ENCODE data around the gene ATP6V0B. TPM values are rescaled to one million over a fixed set of nuclear protein-coding genes. Genes with fewer than 3 reads are reported as not detected.

The ATP6V0B gene
- total and polyA plus RNA-seq, 2 of the 13 experiments (the other 11 are each of a cell fraction or from before 2014, with no cell fraction given) = 157 to 161 TPM

DNA sequence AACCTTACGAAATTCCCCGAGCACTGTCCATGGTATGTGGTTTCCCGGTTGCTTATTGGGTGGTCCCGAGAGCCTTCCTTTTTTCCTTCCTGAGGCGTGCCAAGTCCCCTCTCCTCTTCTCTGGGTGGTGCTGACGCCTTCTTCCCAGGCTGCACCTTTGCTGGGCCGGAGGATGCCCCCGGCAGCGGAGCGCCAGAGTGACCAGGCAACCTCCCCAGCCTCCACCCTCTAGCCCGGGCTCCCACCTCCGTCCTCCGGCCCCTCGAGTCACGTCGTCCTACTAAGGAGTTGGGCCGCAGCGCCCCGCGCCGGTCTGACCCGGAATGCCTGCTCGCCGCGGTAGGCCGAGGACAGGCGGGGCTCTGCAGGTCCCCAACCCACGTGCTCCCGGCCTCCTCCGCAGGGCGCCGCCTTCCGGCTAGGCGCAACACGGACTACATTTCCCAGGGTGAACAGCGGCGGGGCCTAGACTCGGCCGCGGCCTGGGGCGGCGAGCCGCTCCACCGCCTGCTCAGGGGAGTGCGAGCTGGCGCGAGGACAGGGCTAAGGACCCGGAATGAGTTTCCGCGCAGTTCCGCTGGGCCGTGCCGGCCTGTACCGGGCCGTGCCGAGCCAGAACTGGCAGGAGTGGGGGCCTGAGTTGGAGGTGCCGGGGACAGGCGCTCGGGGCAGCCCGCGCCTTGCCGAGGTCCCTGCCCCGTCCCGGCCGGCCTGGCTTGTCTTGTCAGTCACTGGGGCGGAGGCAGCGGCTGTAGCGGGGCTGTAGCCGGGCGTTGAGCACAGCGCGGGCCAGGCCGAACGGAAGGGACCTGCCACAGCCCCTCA is 28.3 kb upstream of the ATP6V0B start, which contains the start of gene IPO13 (continued):
- TF ChIP-seq NFKBIZ (CRISPR knock-in tag; IDR thresholded peaks at IDR 0.05) (0 out of 2 replicates have a peak, but pooled peaks have one; percentile 36), GMEB2 (CRISPR knock-in tag; IDR thresholded peaks at IDR 0.05; ENCODE audit: low read depth) (peak; percentile 72), ZNF44 (CRISPR knock-in tag; IDR thresholded peaks at IDR 0.05) (peak; percentile 71; the same call in 1 of the 2 replicates), ZNF367 (CRISPR knock-in tag; IDR thresholded peaks at IDR 0.05; ENCODE audit: borderline replicate concordance) (no peak), ZNF256 (CRISPR knock-in tag; conservative IDR thresholded peaks at IDR 0.05) (no peak), SRY (CRISPR knock-in tag; IDR thresholded peaks at IDR 0.05) (peak; percentile 91; the same call in 1 of the 2 replicates), RORA (CRISPR knock-in tag; IDR thresholded peaks at IDR 0.05) (no peak), RBAK (CRISPR knock-in tag; IDR thresholded peaks at IDR 0.05) (no peak), ZFP37 (CRISPR knock-in tag; IDR thresholded peaks at IDR 0.05; ENCODE audit: borderline replicate concordance) (no peak), ZNF670 (CRISPR knock-in tag; IDR thresholded peaks at IDR 0.05; ENCODE audit: borderline replicate concordance) (peak; percentile 94; the same call in 1 of the 2 replicates), MED13 (CRISPR knock-in tag; IDR thresholded peaks at IDR 0.05) (peak; percentile 81; the same call in 1 of the 2 replicates), PHB2 (IDR thresholded peaks at IDR 0.05; ENCODE audit: partially characterized antibody) (no peak), POGK (CRISPR knock-in tag; conservative IDR thresholded peaks at IDR 0.05) (peak; percentile 90), ZBTB38 (CRISPR knock-in tag; IDR thresholded peaks at IDR 0.05) (peak; percentile 68; the same call in 1 of the 2 replicates), TBP (CRISPR knock-in tag; IDR thresholded peaks at IDR 0.05) (no peak; the same call in 1 of the 2 replicates), ZNF766 (CRISPR knock-in tag; IDR thresholded peaks at IDR 0.05; ENCODE audit: borderline replicate concordance) (no peak; the same call in 1 of the 2 replicates), ZSCAN12 (CRISPR knock-in tag; IDR thresholded peaks at IDR 0.05) (no peak), ZSCAN25 (CRISPR knock-in tag; IDR thresholded peaks at IDR 0.05) (0 out of 2 replicates have a peak, but pooled peaks have one; percentile 29), ZNF816 (CRISPR knock-in tag; IDR thresholded peaks at IDR 0.05; ENCODE audit: borderline replicate concordance) (peak; percentile 70; the same call in 1 of the 2 replicates), PAF1 (CRISPR knock-in tag; IDR thresholded peaks at IDR 0.05) (no peak), LCORL (IDR thresholded peaks at IDR 0.05) (no peak; the same call in 1 of the 2 replicates), LCORL (CRISPR knock-in tag; IDR thresholded peaks at IDR 0.05) (peak; percentile 83), ZNF501 (CRISPR knock-in tag; IDR thresholded peaks at IDR 0.05) (peak; percentile 98)
- TF ChIP-seq, protein P1, sequence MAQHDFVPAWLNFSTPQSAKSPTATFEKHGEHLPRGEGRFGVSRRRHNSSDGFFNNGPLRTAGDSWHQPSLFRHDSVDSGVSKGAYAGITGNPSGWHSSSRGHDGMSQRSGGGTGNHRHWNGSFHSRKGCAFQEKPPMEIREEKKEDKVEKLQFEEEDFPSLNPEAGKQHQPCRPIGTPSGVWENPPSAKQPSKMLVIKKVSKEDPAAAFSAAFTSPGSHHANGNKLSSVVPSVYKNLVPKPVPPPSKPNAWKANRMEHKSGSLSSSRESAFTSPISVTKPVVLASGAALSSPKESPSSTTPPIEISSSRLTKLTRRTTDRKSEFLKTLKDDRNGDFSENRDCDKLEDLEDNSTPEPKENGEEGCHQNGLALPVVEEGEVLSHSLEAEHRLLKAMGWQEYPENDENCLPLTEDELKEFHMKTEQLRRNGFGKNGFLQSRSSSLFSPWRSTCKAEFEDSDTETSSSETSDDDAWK (CRISPR knock-in tag; IDR thresholded peaks at IDR 0.05) = no peak
- TF ChIP-seq, protein P2, sequence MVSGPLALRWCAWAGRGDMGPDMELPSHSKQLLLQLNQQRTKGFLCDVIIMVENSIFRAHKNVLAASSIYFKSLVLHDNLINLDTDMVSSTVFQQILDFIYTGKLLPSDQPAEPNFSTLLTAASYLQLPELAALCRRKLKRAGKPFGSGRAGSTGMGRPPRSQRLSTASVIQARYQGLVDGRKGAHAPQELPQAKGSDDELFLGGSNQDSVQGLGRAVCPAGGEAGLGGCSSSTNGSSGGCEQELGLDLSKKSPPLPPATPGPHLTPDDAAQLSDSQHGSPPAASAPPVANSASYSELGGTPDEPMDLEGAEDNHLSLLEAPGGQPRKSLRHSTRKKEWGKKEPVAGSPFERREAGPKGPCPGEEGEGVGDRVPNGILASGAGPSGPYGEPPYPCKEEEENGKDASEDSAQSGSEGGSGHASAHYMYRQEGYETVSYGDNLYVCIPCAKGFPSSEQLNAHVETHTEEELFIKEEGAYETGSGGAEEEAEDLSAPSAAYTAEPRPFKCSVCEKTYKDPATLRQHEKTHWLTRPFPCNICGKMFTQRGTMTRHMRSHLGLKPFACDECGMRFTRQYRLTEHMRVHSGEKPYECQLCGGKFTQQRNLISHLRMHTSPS (CRISPR knock-in tag; IDR thresholded peaks at IDR 0.05; ENCODE audit: low read depth) = peak; percentile 60

Data from HepG2 (cell line).